ENCODE data around the gene ASCL5.

Gene ASCL5

GRCh38 chr1:201091256-201091655, 35.7 kb downstream of the ASCL5 start:
- Histone ChIP-seq H4K20me1 (ENCODE audit: insufficient read depth, low read length) (no peaks in the 10 kb centered on the region), H3F3A (ENCODE audit: insufficient read depth, low read length) (no peaks in the 10 kb centered on the region), H3K4me2 (ENCODE audit: low read depth, low read length) (no peak overlapping the region), H3K9ac (ENCODE audit: low read length) (no peak overlapping the region), H3K4me3 (ENCODE audit: low read length) (no peak overlapping the region), H3K27ac (ENCODE audit: low read length) (no peak overlapping the region), H2AFZ (ENCODE audit: low read length) (no peak overlapping the region), H3K4me1 (ENCODE audit: low read length) (no peaks in the 10 kb centered on the region), H3K9me2 (replicated peaks; ENCODE audit: insufficient read depth, low read length) (no peaks in the 10 kb centered on the region), H3K79me2 (ENCODE audit: low read length) (no peaks in the 10 kb centered on the region), H3K27me3 (replicated peaks; ENCODE audit: insufficient read depth, low read length) (no peaks in the 10 kb centered on the region), H3K9me3 (replicated peaks; ENCODE audit: insufficient read depth, low read length) (no peaks in the 10 kb centered on the region), H3K36me3 (replicated peaks; ENCODE audit: insufficient read depth, low read length) (no peaks in the 10 kb centered on the region)
- TF ChIP-seq EZH2 (optimal IDR thresholded peaks at IDR 0.05; ENCODE audit: low read depth, low read length) (no peak), CTCF (IDR thresholded peaks at IDR 0.05; ENCODE audit: low read length) (no peak), EZH2phosphoT487 (IDR thresholded peaks at IDR 0.05; ENCODE audit: low read length) (no peak)
- no peak for DNase-seq

GRCh38 chr1:201090541-201090940, 36.4 kb downstream of the ASCL5 start:
- H4K20me1 ChIP-seq (ENCODE audit: insufficient read depth, low read length), result no peaks in the 10 kb centered on the region
- TF ChIP-seq EZH2phosphoT487 (IDR thresholded peaks at IDR 0.05; ENCODE audit: low read length) (no peak), EZH2 (optimal IDR thresholded peaks at IDR 0.05; ENCODE audit: low read depth, low read length) (no peak), CTCF (IDR thresholded peaks at IDR 0.05; ENCODE audit: low read length) (no peak)
- no peak overlapping the region for H3K4me3 ChIP-seq (ENCODE audit: low read length)
- H3K79me2 ChIP-seq (ENCODE audit: low read length), result no peaks in the 10 kb centered on the region
- no peaks in the 10 kb centered on the region for H3K36me3 ChIP-seq (replicated peaks; ENCODE audit: insufficient read depth, low read length)
- H3K9me2 ChIP-seq (replicated peaks; ENCODE audit: insufficient read depth, low read length), result no peaks in the 10 kb centered on the region
- no peak overlapping the region for H3K9ac ChIP-seq (ENCODE audit: low read length)
- no peaks in the 10 kb centered on the region for H3F3A ChIP-seq (ENCODE audit: insufficient read depth, low read length)
- DNase-seq, result no peak
- H3K4me1 ChIP-seq (ENCODE audit: low read length), result no peaks in the 10 kb centered on the region
- no peak overlapping the region for H3K4me2 ChIP-seq (ENCODE audit: low read depth, low read length)
- no peak overlapping the region for H3K27ac ChIP-seq (ENCODE audit: low read length)
- no peaks in the 10 kb centered on the region for H3K9me3 ChIP-seq (replicated peaks; ENCODE audit: insufficient read depth, low read length)
- H3K27me3 ChIP-seq (replicated peaks; ENCODE audit: insufficient read depth, low read length), result no peaks in the 10 kb centered on the region
- H2AFZ ChIP-seq (ENCODE audit: low read length), result no peak overlapping the region

- Histone ChIP-seq H3K4me3 (ENCODE audit: low read length) (no peak overlapping the region), H3K36me3 (replicated peaks; ENCODE audit: insufficient read depth, low read length) (no peaks in the 10 kb centered on the region), H3K27me3 (replicated peaks; ENCODE audit: insufficient read depth, low read length) (no peaks in the 10 kb centered on the region), H3K27ac (ENCODE audit: low read length) (no peak overlapping the region), H3K9ac (ENCODE audit: low read length) (no peak overlapping the region), H3K4me1 (ENCODE audit: low read length) (no peaks in the 10 kb centered on the region), H4K20me1 (ENCODE audit: insufficient read depth, low read length) (no peaks in the 10 kb centered on the region), H3K9me3 (replicated peaks; ENCODE audit: insufficient read depth, low read length) (no peaks in the 10 kb centered on the region), H3K4me2 (ENCODE audit: low read depth, low read length) (no peak overlapping the region), H3K9me2 (replicated peaks; ENCODE audit: insufficient read depth, low read length) (no peaks in the 10 kb centered on the region), H3F3A (ENCODE audit: insufficient read depth, low read length) (no peaks in the 10 kb centered on the region), H2AFZ (ENCODE audit: low read length) (no peak overlapping the region), H3K79me2 (ENCODE audit: low read length) (no peaks in the 10 kb centered on the region)
- TF ChIP-seq CTCF (IDR thresholded peaks at IDR 0.05; ENCODE audit: low read length), result no peak
- no peak for TF ChIP-seq EZH2phosphoT487 (IDR thresholded peaks at IDR 0.05; ENCODE audit: low read length)
- TF ChIP-seq EZH2 (optimal IDR thresholded peaks at IDR 0.05; ENCODE audit: low read depth, low read length), result no peak
- DNase-seq, result no peak
Measured at GRCh38 chr1:201089596-201089995, 37.4 kb downstream of the ASCL5 start.
